Endothelial cell of umbilical vein (primary cell): ENCODE measurements around the gene KIAA1755. TPM values are rescaled to one million over a fixed set of nuclear protein-coding genes. Genes with fewer than 3 reads are reported as not detected.

Experiments
- BruUV-seq: library from RNA; stranded (reverse); fragments of 400-500 nt; replicated peaks from 2 replicates; lab custom pipeline; 2021; lab: Mats Ljungman, UMichigan
- CTCF ChIA-PET: fragments of 300-600, 350-600 bp; sonication (Branson Sonifier 250); formaldehyde crosslinking; loops from one replicate; lab custom pipeline; 2021; ENCODE audit warnings: antibody characterized with exemption, inconsistent platforms; lab: Charles Lee
- POLR2A ChIA-PET: fragments of 300-600, 350-600 bp; sonication (Branson Sonifier 250); formaldehyde crosslinking; loops from one replicate; lab custom pipeline; 2021; ENCODE audit warnings: antibody characterized with exemption, inconsistent platforms; lab: Charles Lee
- DNase-seq: peaks from one replicate; pipeline ENCODE4 v3.0.0-alpha.2; 2011; ENCODE audit warnings: low read depth, low spot score
- FAIRE-seq: peaks from 2 replicates; lab custom pipeline; 2011; peaks lifted over from hg19 to GRCh38; lab: Jason Lieb, UNC
- H2AFZ ChIP-seq: 2 replicates; pipeline ENCODE4 v1.6.0; 2012; ENCODE audit warnings: low read depth, low read length, control low read depth, inconsistent platforms
- H3K27ac ChIP-seq: 2 replicates; pipeline ENCODE4 v1.5.1; 2011; ENCODE audit warnings: low read depth, mild to moderate bottlenecking, control low read depth, low read length, moderate library complexity; ENCODE audit not compliant: insufficient read depth
- H3K27me3 ChIP-seq, 2 experiments: 2 replicates each; pipeline versions ENCODE4 v1.6.0 to v1.6.1; 2011; ENCODE audit warnings: low read length in 2 of 2, mixed read lengths in 1 of 2; ENCODE audit not compliant: control insufficient read depth in 2 of 2, insufficient read depth in 2 of 2
- H3K36me3 ChIP-seq, 2 experiments: 2 replicates in 1 of 2; 3 replicates in 1 of 2; pipeline ENCODE4 v1.5.1; 2011; ENCODE audit warnings: low read length in 2 of 2, mild to moderate bottlenecking in 1 of 2, moderate library complexity in 1 of 2; ENCODE audit not compliant: control insufficient read depth in 2 of 2, insufficient read depth in 2 of 2; ENCODE audit errors: extremely low read depth in 1 of 2
- H3K4me1 ChIP-seq: 3 replicates; pipeline ENCODE4 v1.5.1; 2011; ENCODE audit warnings: mild to moderate bottlenecking, low read length; ENCODE audit not compliant: control insufficient read depth, insufficient read depth; ENCODE audit errors: extremely low read depth
- H3K4me2 ChIP-seq: 2 replicates; pipeline ENCODE4 v1.6.1; 2011; ENCODE audit warnings: low read length, control low read depth, mixed read lengths; ENCODE audit not compliant: insufficient read depth
- H3K4me3 ChIP-seq, 3 experiments: fragments of 200-600 bp in 1 of 3; sonication (generic), shearing (Covaris generic) in 1 of 3; replicated peaks in 1 of 3; 2 replicates each; pipeline ENCODE4 v1.5.1; 2011 to 2016; ENCODE audit warnings: control low read depth in 3 of 3, low read length in 3 of 3, mild to moderate bottlenecking in 2 of 3, inconsistent platforms in 1 of 3, low read depth in 1 of 3, moderate library complexity in 1 of 3; ENCODE audit not compliant: insufficient read depth in 1 of 3
- H3K79me2 ChIP-seq: 2 replicates; pipeline ENCODE4 v1.6.0; 2012; ENCODE audit warnings: low read length, inconsistent platforms; ENCODE audit not compliant: control insufficient read depth, insufficient read depth
- H3K9ac ChIP-seq: replicated peaks from 2 replicates; pipeline ENCODE3; 2011; ENCODE audit warnings: low read length, control low read depth; ENCODE audit not compliant: insufficient read depth; ENCODE audit errors: extremely low read depth
- H3K9me1 ChIP-seq: replicated peaks from 3 replicates; pipeline ENCODE4 v1.6.0; 2011; ENCODE audit warnings: mild to moderate bottlenecking, low read length; ENCODE audit not compliant: control insufficient read depth, insufficient read depth; ENCODE audit errors: extremely low read depth
- H3K9me3 ChIP-seq: replicated peaks from 2 replicates; pipeline ENCODE4 v1.5.1; 2012; ENCODE audit warnings: low read length, inconsistent platforms; ENCODE audit not compliant: control insufficient read depth, insufficient read depth
- H4K20me1 ChIP-seq: replicated peaks from 2 replicates; pipeline ENCODE3; 2011; ENCODE audit warnings: mild to moderate bottlenecking, low read length; ENCODE audit not compliant: control insufficient read depth, insufficient read depth; ENCODE audit errors: extremely low read depth
- CTCF ChIP-seq, 2 donors: IDR thresholded peaks; 1 replicate in 1 of 2; 2 replicates in 1 of 2; pipeline ENCODE4 v1.5.1; 2011; ENCODE audit warnings: low read length in 2 of 2, mild to moderate bottlenecking in 2 of 2, moderate library complexity in 2 of 2, control low read depth in 1 of 2, inconsistent platforms in 1 of 2, low read depth in 1 of 2; ENCODE audit not compliant: insufficient read depth in 1 of 2; ENCODE audit errors: extremely low read depth in 1 of 2
- EZH2 ChIP-seq: IDR thresholded peaks from 2 replicates; pipeline ENCODE4 v1.6.1; 2012; ENCODE audit warnings: borderline replicate concordance, low read depth, mild to moderate bottlenecking, moderate library complexity, low read length, inconsistent platforms; ENCODE audit not compliant: severe bottlenecking
- FOS ChIP-seq: IDR thresholded peaks from 2 replicates; pipeline ENCODE4 v1.6.1; 2011; ENCODE audit warnings: mild to moderate bottlenecking, low read length, moderate library complexity, borderline replicate concordance; ENCODE audit not compliant: insufficient read depth
- GATA2 ChIP-seq: IDR thresholded peaks from 2 replicates; pipeline ENCODE4 v1.7.0; 2011; ENCODE audit warnings: low read depth, mild to moderate bottlenecking, moderate library complexity, mixed read lengths, low read length; ENCODE audit not compliant: insufficient read length, insufficient read depth
- JUN ChIP-seq: IDR thresholded peaks from 2 replicates; pipeline ENCODE4 v1.6.1; 2011; ENCODE audit warnings: borderline replicate concordance, low read depth; ENCODE audit not compliant: insufficient read length, insufficient read depth
- MAX ChIP-seq: IDR thresholded peaks from 2 replicates; pipeline ENCODE4 v1.6.1; 2011; ENCODE audit not compliant: insufficient read depth, insufficient read length
- MYC ChIP-seq: IDR thresholded peaks from one replicate; pipeline ENCODE4 v1.6.1; 2011; ENCODE audit warnings: mild to moderate bottlenecking, low read depth, low read length
- POLR2A ChIP-seq: IDR thresholded peaks from 2 replicates; pipeline ENCODE4 v1.6.1; 2012; ENCODE audit warnings: low read depth, mild to moderate bottlenecking, control low read depth, low read length
- POLR2AphosphoS5 ChIP-seq: IDR thresholded peaks from 2 replicates; pipeline ENCODE4 v1.6.1; 2012; ENCODE audit warnings: low read depth, mild to moderate bottlenecking, control low read depth, low read length, moderate library complexity; ENCODE audit not compliant: insufficient read depth
- dilution Hi-C: fragments of 300-500 bp; cut with MboI; formaldehyde crosslinking; loops from one replicate; pipeline ENCODE4 v1.15.0; 2019; ENCODE audit warnings: low sequenced_read_pairs; ENCODE audit not compliant: extremely low pct_ligation_motif_present
- intact Hi-C: fragments of 100-400 bp; cut with micrococcal nuclease; formaldehyde crosslinking; loops from one replicate; pipeline ENCODE4 v1.10.0; 2022
- polyA plus RNA-seq, 4 experiments: library from polyadenylated mRNA; depleted of rRNA in 3 of 4; stranded (reverse) in 3 of 4; unstranded in 1 of 4; fragments of >200 nt; gene quantifications; 2 replicates each; pipeline versions ENCODE4 v1.2.1 to v1.2.3, GENCODE V29; 2011 to 2012; ENCODE audit warnings: missing spikeins in 1 of 4
- total RNA-seq: library from RNA; stranded (reverse); gene quantifications from 2 replicates; pipeline ENCODE4 v1.2.3, GENCODE V29; 2021

Gene KIAA1755
- total and polyA plus RNA-seq, 2 donors (not counting 3 experiments of a cell fraction or from before 2014, with no cell fraction given): 0.36 to 0.51 TPM

GRCh38 chr20:38178581-38178980 is 82.0 kb downstream of the KIAA1755 start:
- no peak for TF ChIP-seq MAX
- no peak for TF ChIP-seq GATA2
- no peak for TF ChIP-seq POLR2A
- TF ChIP-seq JUN: no peak
- TF ChIP-seq CTCF (IDR thresholded peaks at IDR 0.05; ENCODE audit: extremely low read depth in 1 of 2, insufficient read depth in 1 of 2, low read depth in 1 of 2, low read length in 2 of 2): no peak
- BruUV-seq: no TSS peak
- Histone ChIP-seq H3K4me2 (no peak overlapping the region), H3K9ac (no peak overlapping the region), H3K9me1 (no peaks in the 10 kb centered on the region), H4K20me1 (no peaks in the 10 kb centered on the region), H3K9me3 (no peaks in the 10 kb centered on the region), H3K27me3 (no peaks in the 10 kb centered on the region), H3K27ac (no peak overlapping the region), H3K4me1 (peaks cover 3% of the 10 kb centered on the region), H3K36me3 (no peaks in the 10 kb centered on the region), H3K4me3 (no peak overlapping the region), H2AFZ (no peak overlapping the region), H3K79me2 (no peaks in the 10 kb centered on the region)
- POLR2A ChIA-PET: no interaction called here
- no peak for FAIRE-seq
- intact Hi-C loops (no loop called here), dilution Hi-C loops (no loop called here)
- CTCF ChIA-PET: interaction anchor here (1.1 to 1.5 kb wide), 2 partner anchors 12 to 121 kb away, joined by 3 to 4 read pairs; no protein-coding TSS in a partner anchor
- no peak for DNase-seq

GRCh38 chr20:38178065-38178491 is 82.5 kb downstream of the KIAA1755 start:
- Histone ChIP-seq H3K79me2 (no peaks in the 10 kb centered on the region), H3K27ac (no peak overlapping the region), H3K27me3 (no peaks in the 10 kb centered on the region), H3K4me1 (peaks cover 8% of the 10 kb centered on the region), H4K20me1 (no peaks in the 10 kb centered on the region), H3K9me1 (no peaks in the 10 kb centered on the region), H3K9me3 (no peaks in the 10 kb centered on the region), H3K36me3 (no peaks in the 10 kb centered on the region), H2AFZ (no peak overlapping the region), H3K4me2 (no peak overlapping the region), H3K4me3 (no peak overlapping the region), H3K9ac (no peak overlapping the region)
- FAIRE-seq (no peak), DNase-seq (no peak)
- BruUV-seq: no TSS peak
- ChIA-PET POLR2A (no interaction called here), CTCF (interaction anchor here (1.1 to 1.5 kb wide), 2 partner anchors 11 to 120 kb away, joined by 3 to 4 read pairs; no protein-coding TSS in a partner anchor)
- intact Hi-C loops: no loop called here
- TF ChIP-seq JUN (no peak), GATA2 (no peak), FOS (no peak), MAX (no peak), POLR2A (no peak), POLR2AphosphoS5 (no peak), CTCF (IDR thresholded peaks at IDR 0.05; ENCODE audit: extremely low read depth in 1 of 2, insufficient read depth in 1 of 2, low read depth in 1 of 2, low read length in 2 of 2) (no peak), EZH2 (no peak), MYC (no peak)
- dilution Hi-C loops: no loop called here
